Measurements from ENCODE around the gene NSUN2. TPM values are rescaled to one million over a fixed set of nuclear protein-coding genes. Genes with fewer than 3 reads are reported as not detected.

Gene NSUN2
- polyA plus RNA-seq, 5 donors = 54.0 to 90.0 (median 56.8) TPM

- DNase-seq = no peak
Measured at GRCh38 chr5:6565492-6565891, 67.4 kb downstream of the NSUN2 start.

- DNase-seq = no peak
Measured at GRCh38 chr5:6557807-6558575, 74.9 kb downstream of the NSUN2 start.

- no peak for DNase-seq
Measured at GRCh38 chr5:6556802-6557102, 76.1 kb downstream of the NSUN2 start.

GRCh38 chr5:6556089-6556801 is 76.6 kb downstream of the NSUN2 start:
- DNase-seq = no peak

- DNase-seq = no peak
Measured at GRCh38 chr5:6554812-6555211, 78.0 kb downstream of the NSUN2 start.

- no peak for DNase-seq
Measured at GRCh38 chr5:6553972-6554371, 78.9 kb downstream of the NSUN2 start.

- DNase-seq = no peak
Measured at GRCh38 chr5:6552612-6553011, 80.2 kb downstream of the NSUN2 start.

GRCh38 chr5:6551955-6552313 is 80.9 kb downstream of the NSUN2 start:
- DNase-seq = no peak

GRCh38 chr5:6551287-6551954 is 81.4 kb downstream of the NSUN2 start:
- no peak for DNase-seq

GRCh38 chr5:6550628-6551027 is 82.2 kb downstream of the NSUN2 start:
- DNase-seq = no peak

Other genes starting within 250 kb of the NSUN2 start
- gene UBE2QL1, start 184.2 kb downstream of the NSUN2 start, polyA plus RNA-seq (ENCODE audit: insufficient read depth in 1 of 5, insufficient read length in 5 of 5, low replicate concordance in 1 of 5) = under 1 TPM; 0.19 to 0.40 (median 0.21) TPM
- 10 to 100 TPM; 10.4 to 15.8 (median 10.9) TPM for gene SRD5A1, start 396 bp upstream of the NSUN2 start, polyA plus RNA-seq (ENCODE audit: insufficient read depth in 1 of 5, insufficient read length in 5 of 5, low replicate concordance in 1 of 5)
- gene TENT4A, start 80.4 kb upstream of the NSUN2 start, polyA plus RNA-seq (ENCODE audit: insufficient read depth in 1 of 5, insufficient read length in 5 of 5, low replicate concordance in 1 of 5) = 10 to 100 TPM; 27.9 to 35.9 (median 31.6) TPM

Measured in right lung (tissue), 5 donors.